ENCODE measurements around the gene SIRT7. TPM values are rescaled to one million over a fixed set of nuclear protein-coding genes. Genes with fewer than 3 reads are reported as not detected.

The SIRT7 gene
- total and polyA plus RNA-seq, 2 donors (not counting 1 experiment from before 2014, with no cell fraction given) = 3.3 to 18.7 TPM

DNA sequence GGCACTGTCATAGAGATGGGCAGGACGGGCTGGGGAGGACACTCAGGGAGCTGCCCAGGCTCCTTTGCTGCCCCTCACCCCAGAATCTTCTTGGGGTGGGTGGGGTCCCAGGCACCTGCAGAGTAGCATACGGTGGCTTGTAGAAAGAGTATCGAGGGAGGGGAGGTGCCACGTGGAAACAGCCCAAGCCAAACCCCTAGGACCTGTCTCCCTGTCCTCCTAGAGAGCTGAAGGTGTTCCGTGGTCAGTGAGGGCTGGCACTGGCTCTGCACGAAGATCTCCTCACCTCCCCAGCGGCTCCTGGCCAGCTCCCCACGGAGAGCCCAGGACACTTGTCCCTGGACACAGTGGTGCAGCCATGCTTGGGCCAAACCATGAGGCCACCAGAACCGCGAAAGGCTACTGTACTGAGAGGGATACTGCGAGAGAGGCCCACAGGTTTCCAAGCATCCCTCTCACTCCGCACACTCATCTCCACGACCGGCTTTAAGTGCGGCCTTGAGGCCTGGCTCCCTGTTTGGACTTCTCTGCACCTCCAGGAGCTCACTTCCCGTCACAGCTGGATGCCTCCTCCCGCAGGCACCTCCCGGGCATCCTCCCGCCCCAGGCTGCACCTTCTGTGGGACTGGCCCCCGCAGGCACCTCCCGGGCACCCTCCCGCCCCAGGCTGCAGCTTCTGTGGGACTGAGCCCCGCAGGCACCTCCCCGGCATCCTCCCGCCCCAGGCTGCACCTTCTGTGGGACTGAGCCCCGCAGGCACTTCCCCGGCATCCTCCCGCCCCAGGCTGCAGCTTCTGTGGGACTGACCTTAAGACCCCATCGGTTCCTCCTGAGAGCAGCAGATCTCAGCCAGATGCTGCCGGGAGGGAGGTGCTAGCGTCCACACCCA lies 11.5 kb upstream of the SIRT7 start:
- peaks cover 10% of the 10 kb centered on the region for H3K4me1 ChIP-seq (ENCODE audit: control insufficient read depth, extremely low read depth, insufficient read depth, low read length)
- H3K9ac ChIP-seq (ENCODE audit: insufficient read depth, low read length) = no peak overlapping the region
- H3K27ac ChIP-seq (ENCODE audit: insufficient read depth, low read length) = no peak overlapping the region
- no peak for TF ChIP-seq EZH2 (IDR thresholded peaks at IDR 0.05; ENCODE audit: low read length, missing control alignments)
- TF ChIP-seq, protein P1, sequence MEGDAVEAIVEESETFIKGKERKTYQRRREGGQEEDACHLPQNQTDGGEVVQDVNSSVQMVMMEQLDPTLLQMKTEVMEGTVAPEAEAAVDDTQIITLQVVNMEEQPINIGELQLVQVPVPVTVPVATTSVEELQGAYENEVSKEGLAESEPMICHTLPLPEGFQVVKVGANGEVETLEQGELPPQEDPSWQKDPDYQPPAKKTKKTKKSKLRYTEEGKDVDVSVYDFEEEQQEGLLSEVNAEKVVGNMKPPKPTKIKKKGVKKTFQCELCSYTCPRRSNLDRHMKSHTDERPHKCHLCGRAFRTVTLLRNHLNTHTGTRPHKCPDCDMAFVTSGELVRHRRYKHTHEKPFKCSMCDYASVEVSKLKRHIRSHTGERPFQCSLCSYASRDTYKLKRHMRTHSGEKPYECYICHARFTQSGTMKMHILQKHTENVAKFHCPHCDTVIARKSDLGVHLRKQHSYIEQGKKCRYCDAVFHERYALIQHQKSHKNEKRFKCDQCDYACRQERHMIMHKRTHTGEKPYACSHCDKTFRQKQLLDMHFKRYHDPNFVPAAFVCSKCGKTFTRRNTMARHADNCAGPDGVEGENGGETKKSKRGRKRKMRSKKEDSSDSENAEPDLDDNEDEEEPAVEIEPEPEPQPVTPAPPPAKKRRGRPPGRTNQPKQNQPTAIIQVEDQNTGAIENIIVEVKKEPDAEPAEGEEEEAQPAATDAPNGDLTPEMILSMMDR (conservative IDR thresholded peaks at IDR 0.05 in 1 of 2, IDR thresholded peaks at IDR 0.05 in 1 of 2; ENCODE audit: low read depth in 1 of 2, low read length in 2 of 2) = no peak
- H2AFZ ChIP-seq (ENCODE audit: low read length) = no peak overlapping the region
- peaks cover 2% of the 10 kb centered on the region for H3K36me3 ChIP-seq (ENCODE audit: control insufficient read depth, insufficient read depth, low read length)
- no peak overlapping the region for H3K4me3 ChIP-seq (replicated peaks in 1 of 4; ENCODE audit: control extremely low read depth in 1 of 4, insufficient read depth in 1 of 4, low read depth in 3 of 4, low read length in 4 of 4)
- no peaks in the 10 kb centered on the region for H3K27me3 ChIP-seq (ENCODE audit: control insufficient read depth, insufficient read depth, low read length)
- H3K9me3 ChIP-seq (ENCODE audit: control insufficient read depth, insufficient read depth, low read depth, low read length) = no peaks in the 10 kb centered on the region
- no peak for DNase-seq (ENCODE audit: low read depth in 2 of 2)
- H3K79me2 ChIP-seq (ENCODE audit: control insufficient read depth, insufficient read depth, low read length) = peaks cover 21% of the 10 kb centered on the region
- peak overlapping the region; percentile 70 for H3K4me2 ChIP-seq (ENCODE audit: extremely low read depth, insufficient read depth, low read length)
- H4K20me1 ChIP-seq (ENCODE audit: control insufficient read depth, extremely low read depth, insufficient read depth, low read length) = no peaks in the 10 kb centered on the region

DNA sequence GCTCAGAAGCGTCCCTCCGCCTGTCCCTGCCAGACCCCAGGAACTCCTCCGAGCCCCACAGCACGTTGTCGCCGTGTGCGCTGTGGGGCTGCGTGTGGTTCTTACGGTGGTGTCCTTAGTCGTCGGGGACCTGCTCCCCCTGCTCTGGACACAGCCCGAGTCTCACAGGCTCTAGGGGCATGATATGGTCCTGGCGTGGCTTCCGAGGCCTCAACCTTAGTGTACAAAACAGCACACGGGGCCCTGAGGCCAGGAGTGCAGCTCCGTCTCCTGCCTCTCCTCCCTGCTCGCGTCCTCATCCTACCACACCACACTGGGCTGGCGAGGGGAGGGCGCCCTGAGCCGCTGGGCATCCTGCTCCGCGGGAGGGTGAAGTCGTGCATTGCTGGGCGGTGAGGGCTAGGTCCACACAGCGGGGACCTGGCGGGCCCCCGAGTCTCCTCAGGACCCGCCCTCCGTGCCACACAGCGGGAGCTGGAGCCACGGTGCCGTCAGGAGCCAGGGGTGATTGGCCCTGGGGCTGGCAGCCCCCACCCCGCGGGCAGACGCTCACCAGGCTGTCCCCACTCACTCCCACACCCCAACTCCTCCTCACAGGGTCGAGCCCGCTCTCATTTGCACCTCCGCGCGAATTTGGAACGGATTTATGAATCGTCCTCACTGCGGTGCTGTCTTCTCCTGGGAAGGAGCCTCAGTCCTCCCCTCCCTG lies 10.7 kb upstream of the SIRT7 start:
- TF ChIP-seq, protein P1 (conservative IDR thresholded peaks at IDR 0.05 in 1 of 2, IDR thresholded peaks at IDR 0.05 in 1 of 2; ENCODE audit: low read depth in 1 of 2, low read length in 2 of 2) = no peak
- no peak for TF ChIP-seq EZH2 (IDR thresholded peaks at IDR 0.05; ENCODE audit: low read length, missing control alignments)
- Histone ChIP-seq H3K79me2 (ENCODE audit: control insufficient read depth, insufficient read depth, low read length) (peaks cover 29% of the 10 kb centered on the region), H3K36me3 (ENCODE audit: control insufficient read depth, insufficient read depth, low read length) (peaks cover 2% of the 10 kb centered on the region), H4K20me1 (ENCODE audit: control insufficient read depth, extremely low read depth, insufficient read depth, low read length) (no peaks in the 10 kb centered on the region), H3K9me3 (ENCODE audit: control insufficient read depth, insufficient read depth, low read depth, low read length) (no peaks in the 10 kb centered on the region), H3K4me1 (ENCODE audit: control insufficient read depth, extremely low read depth, insufficient read depth, low read length) (peaks cover 15% of the 10 kb centered on the region), H3K27me3 (ENCODE audit: control insufficient read depth, insufficient read depth, low read length) (no peaks in the 10 kb centered on the region), H3K4me2 (ENCODE audit: extremely low read depth, insufficient read depth, low read length) (peak overlapping the region; percentile 70), H2AFZ (ENCODE audit: low read length) (peak overlapping the region; percentile 10), H3K9ac (ENCODE audit: insufficient read depth, low read length) (peak overlapping the region; percentile 65), H3K27ac (ENCODE audit: insufficient read depth, low read length) (no peak overlapping the region), H3K4me3 (replicated peaks in 1 of 4; ENCODE audit: control extremely low read depth in 1 of 4, insufficient read depth in 1 of 4, low read depth in 3 of 4, low read length in 4 of 4) (peak overlapping the region; percentile 6 to 65 (median 46))
- no peak for DNase-seq (ENCODE audit: low read depth in 2 of 2)

Data from fibroblast of lung (primary cell).